Testis (tissue), 3 donors: ENCODE data around the gene ITGB1. TPM values are rescaled to one million over a fixed set of nuclear protein-coding genes. Genes with fewer than 3 reads are reported as not detected.

Experiments
- DNase-seq: peaks from one replicate; pipeline ENCODE4 v3.0.0-alpha.2; 2019
- H3K27ac ChIP-seq, 2 donors: fragments of 200-600 bp; sonication (generic); one replicate each; pipeline ENCODE4 v1.5.1; 2019
- H3K27me3 ChIP-seq: fragments of 200-600 bp; sonication (generic); one replicate; pipeline ENCODE4 v1.5.1; 2019
- H3K36me3 ChIP-seq: fragments of 200-600 bp; sonication (generic); one replicate; pipeline ENCODE4 v1.5.1; 2017; ENCODE audit warnings: low read depth; ENCODE audit errors: missing control alignments
- H3K4me1 ChIP-seq: fragments of 200-600 bp; sonication (generic); one replicate; pipeline ENCODE4 v1.5.1; 2019
- H3K4me3 ChIP-seq, 2 donors: fragments of 200-600 bp; sonication (generic); one replicate each; pipeline ENCODE4 v1.5.1; 2017 to 2019
- H3K9me3 ChIP-seq: fragments of 200-600 bp; sonication (generic); one replicate; pipeline ENCODE4 v1.5.1; 2017
- POLR2A ChIP-seq: fragments of 450-650 bp; IDR thresholded peaks from one replicate; pipeline ENCODE4 v1.6.1; 2017; ENCODE audit warnings: antibody characterized with exemption, mild to moderate bottlenecking, moderate library complexity
- WGBS, 2 donors: methylation state at CpG; one replicate each; pipeline ENCODE4 v1.1.5; 2018; 5-methylcytosine and 5-hydroxymethylcytosine counted together
- intact Hi-C: fragments of 100-400 bp; cut with DNase I; formaldehyde crosslinking; loops from one replicate; pipeline ENCODE4 v1.15.1; 2023; ENCODE audit warnings: low total_unique reads
- polyA plus RNA-seq: library from polyadenylated mRNA; stranded (reverse); fragments of 350-450 nt; fragmentation: Illumina TruSeq; extraction: RNeasy Lipid Tissue Mini Kit (QIAGEN cat#74804); gene quantifications from one replicate; pipeline ENCODE4 v1.2.3, GENCODE V29; 2014; ENCODE audit warnings: low read depth, low replicate concordance; ENCODE audit not compliant: insufficient read depth
- total RNA-seq, 2 donors: library from RNA; depleted of rRNA; stranded (reverse); fragments of >200 nt; gene quantifications; one replicate each; pipeline ENCODE4 v1.2.3, GENCODE V29; 2016
- TF ChIP-seq, protein P1 (sequence below), 3 experiments: fragments of 450-650 bp in 2 of 3; fragments of 200-600 bp in 1 of 3; sonication (generic) in 1 of 3; IDR thresholded peaks; one replicate each; pipeline ENCODE4 v1.5.1; 2016 to 2019; ENCODE audit warnings: antibody characterized with exemption in 3 of 3, mild to moderate bottlenecking in 2 of 3, moderate library complexity in 1 of 3

Gene ITGB1
- total and polyA plus RNA-seq, 3 donors from 2014 or later: 158 to 189 (median 175) TPM

DNA sequence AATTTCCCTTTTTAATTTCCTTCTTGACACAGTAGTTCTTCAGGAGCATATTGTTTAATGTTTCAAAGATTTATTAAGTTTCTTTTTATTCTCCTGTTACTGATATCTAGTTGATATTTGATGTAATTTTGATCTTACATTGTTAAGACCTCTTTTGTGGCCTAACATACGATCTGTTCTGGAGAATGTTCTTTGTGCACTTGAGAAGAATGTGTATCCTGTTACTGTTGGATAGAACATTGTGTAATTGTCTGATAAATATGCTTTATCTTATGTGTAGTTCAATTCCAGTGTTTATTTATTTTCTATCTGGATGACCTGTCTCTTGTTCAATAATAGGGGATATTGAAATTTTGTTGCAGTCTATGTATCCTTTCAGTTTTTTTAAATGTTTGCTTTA, 106.7 kb downstream of the ITGB1 start:
- no peaks in the 10 kb centered on the region for H3K4me1 ChIP-seq
- intact Hi-C loops: no loop called here
- 0% methylated on average over 1 of the region's 1 CpG for WGBS, 2 donors
- DNase-seq: no peak
- H3K36me3 ChIP-seq: no peaks in the 10 kb centered on the region
- TF ChIP-seq, protein P1, sequence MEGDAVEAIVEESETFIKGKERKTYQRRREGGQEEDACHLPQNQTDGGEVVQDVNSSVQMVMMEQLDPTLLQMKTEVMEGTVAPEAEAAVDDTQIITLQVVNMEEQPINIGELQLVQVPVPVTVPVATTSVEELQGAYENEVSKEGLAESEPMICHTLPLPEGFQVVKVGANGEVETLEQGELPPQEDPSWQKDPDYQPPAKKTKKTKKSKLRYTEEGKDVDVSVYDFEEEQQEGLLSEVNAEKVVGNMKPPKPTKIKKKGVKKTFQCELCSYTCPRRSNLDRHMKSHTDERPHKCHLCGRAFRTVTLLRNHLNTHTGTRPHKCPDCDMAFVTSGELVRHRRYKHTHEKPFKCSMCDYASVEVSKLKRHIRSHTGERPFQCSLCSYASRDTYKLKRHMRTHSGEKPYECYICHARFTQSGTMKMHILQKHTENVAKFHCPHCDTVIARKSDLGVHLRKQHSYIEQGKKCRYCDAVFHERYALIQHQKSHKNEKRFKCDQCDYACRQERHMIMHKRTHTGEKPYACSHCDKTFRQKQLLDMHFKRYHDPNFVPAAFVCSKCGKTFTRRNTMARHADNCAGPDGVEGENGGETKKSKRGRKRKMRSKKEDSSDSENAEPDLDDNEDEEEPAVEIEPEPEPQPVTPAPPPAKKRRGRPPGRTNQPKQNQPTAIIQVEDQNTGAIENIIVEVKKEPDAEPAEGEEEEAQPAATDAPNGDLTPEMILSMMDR (IDR thresholded peaks at IDR 0.05): no peak
- no peak for TF ChIP-seq POLR2A
- H3K9me3 ChIP-seq: no peaks in the 10 kb centered on the region
- H3K27ac ChIP-seq: no peak overlapping the region
- no peaks in the 10 kb centered on the region for H3K27me3 ChIP-seq
- H3K4me3 ChIP-seq: no peak overlapping the region
